Activated naive CD8-positive, alpha-beta T cell treated with anti-CD3 and anti-CD28 coated beads, Interleukin-2, amount 50 U/mL, for 16 hours (primary cell): Measurements from ENCODE around the gene THSD4.
"Not testable (repeated sequence)": the region's sequence is repeated elsewhere in the genome, so short reads cannot be mapped to it uniquely, and the experiment has no call there.

Source experiments
- DNase-seq: peaks from one replicate; pipeline ENCODE4 v3.0.0-alpha.2; 2020; ENCODE audit warnings: low read depth, low spot score

The THSD4 gene

DNA sequence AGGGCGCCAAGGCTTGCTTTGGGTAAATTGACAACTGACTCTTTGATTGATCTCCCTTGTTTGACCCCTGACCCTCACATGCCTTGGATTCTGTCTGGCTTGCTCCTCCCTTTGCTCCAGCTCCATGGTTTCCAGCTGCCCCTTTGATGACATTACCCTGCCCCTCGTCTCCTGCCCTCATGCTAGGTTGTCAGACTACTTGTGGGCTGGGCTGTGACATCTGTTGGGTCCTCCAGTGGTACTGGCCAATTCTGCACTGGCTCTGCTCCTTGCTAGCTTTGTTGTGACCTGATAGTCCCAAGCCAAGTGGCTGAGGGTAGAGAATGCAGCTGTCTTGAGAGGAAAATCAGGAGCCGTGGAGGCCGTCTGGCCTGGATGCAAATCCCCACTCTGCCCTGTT, 6.2 kb downstream of the THSD4 start:
- no peak for DNase-seq

DNA sequence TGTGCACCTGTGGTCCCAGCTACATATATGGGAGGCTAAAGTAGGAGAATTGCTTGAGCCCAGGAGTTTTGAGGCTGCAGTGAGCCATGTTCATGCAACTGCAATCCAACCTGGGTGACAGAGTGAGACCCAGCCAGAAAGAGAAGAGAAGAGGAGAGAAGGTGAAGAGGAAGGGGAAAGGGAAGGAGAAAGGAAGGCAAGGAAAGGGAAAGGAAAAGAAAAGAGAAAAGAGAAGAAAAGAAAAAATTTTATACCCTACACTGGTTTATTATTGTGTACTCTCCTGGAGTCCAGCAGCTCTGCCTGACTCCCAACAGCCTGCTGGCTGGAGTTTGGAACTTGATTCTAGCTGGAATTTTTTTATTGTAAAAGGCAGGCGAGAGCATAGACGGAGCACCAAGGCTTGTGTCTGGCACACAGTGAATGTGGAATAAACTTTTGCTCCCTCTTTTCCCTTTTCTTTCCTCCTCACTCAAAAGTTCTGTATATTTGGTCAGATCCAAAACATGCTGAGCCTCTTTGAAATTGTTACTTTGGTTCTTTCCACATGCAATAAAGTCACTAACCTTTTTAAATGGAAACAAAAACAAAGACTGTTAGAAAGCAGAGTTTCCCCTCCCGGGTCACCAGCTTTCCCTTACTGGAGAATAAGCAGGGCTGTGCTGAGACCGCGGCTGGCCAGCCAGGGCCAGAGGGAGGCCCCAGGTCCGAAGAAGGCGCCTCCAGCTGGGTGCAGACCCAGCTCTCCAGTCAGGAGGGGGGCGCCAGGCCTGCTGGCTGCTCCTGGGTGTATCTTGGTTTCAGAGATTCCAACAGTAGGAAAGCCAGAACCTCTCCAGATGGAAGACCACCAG, 9.9 kb downstream of the THSD4 start:
- DNase-seq: no peak

DNA sequence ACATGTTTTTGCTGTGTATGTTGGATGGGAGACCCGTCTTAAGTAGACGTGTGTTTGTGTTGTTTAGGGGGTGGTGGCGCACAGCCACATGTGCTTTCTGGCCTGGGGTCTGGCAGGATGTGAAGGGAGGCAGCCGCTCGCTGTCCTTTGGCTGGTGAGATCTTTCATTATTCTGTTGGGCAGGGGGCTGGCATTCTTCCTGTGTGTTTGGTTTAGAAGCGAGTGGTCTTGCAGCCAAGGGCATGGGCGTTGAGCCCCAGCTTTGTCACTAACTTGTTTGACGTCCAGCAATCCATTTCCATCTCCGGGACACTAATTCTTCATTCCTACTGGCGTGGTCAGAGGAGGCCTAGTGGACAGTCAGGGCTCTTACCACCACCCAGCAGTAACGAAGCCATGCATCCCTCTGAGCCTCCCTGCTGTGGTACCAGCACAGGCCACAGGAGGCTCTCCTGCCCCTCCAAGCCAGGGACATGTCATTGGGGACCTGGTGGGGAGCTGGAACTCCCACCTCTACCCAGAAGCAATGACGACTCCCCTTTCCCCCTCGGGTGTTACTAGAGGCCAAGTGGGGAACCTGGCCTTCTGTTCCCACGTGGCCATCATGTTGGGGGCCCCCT, 10.7 kb downstream of the THSD4 start:
- no peak for DNase-seq

DNA sequence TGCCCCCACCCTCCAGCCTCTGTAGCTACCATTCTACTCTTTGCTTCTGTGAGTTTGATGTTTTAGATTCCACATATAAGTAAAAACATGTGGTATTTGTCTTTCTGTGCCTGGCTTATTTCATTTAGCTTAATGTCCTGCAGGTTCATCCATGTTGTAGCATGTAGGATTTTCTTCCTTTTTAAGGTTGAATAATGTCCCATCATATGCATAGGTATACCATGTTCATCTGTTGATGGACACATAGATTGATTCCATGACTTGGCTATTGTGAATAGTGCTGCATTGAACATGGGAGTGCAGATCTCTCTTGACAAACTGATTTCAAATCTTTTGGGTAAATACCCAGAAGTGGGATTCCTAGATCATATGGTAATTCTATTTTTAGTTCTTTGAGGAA, 11.8 kb downstream of the THSD4 start:
- no peak for DNase-seq

DNA sequence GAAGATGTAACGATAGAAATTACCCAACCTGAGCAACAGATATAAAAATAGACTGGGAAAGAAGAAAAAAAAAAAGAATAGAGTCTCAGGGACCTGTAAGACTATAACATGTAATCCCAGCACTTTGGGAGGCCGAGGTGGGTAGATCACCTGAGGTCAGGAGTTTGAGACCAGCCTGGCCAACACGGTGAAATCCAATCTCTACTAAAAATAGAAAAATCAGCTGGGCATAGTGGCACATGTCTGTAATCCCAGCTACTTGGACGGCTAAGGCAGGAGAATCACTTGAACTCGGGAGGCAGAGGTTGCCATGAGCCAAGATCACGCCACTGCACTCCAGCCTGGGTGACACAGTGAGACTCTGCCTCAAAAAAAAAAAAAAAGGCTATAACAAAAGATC, 12.9 kb downstream of the THSD4 start:
- DNase-seq: not testable (repeated sequence)

DNA sequence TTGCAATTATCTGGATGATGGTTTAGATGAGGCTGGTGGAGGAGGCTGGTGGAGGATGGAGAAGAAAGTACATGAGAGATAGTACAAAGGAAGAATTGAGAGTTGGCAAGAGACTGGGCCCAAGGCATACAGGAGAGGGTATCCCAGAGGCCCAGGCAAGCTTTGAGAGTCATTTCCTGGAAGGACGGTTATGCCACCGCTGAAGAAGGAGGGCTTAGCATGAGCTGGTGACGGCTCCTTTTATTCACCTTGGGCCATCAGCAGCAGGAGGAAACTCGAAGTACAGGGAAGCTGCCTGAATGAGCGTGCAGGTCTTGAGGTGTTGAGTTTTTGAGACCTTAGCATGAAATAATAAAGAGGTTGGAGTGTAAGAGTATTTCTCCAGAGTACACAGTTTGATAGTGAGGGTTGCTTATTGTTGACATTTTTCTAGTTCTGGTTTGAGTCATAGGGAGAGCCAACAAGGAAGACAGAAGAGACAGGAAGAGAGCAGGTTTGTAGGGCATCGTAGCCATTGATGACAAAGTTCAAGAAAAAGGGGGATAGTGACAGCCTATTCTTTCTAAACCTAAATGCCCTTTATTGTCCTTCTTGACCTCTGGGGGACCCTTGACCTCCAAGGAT, 13.8 kb downstream of the THSD4 start:
- no peak for DNase-seq

DNA sequence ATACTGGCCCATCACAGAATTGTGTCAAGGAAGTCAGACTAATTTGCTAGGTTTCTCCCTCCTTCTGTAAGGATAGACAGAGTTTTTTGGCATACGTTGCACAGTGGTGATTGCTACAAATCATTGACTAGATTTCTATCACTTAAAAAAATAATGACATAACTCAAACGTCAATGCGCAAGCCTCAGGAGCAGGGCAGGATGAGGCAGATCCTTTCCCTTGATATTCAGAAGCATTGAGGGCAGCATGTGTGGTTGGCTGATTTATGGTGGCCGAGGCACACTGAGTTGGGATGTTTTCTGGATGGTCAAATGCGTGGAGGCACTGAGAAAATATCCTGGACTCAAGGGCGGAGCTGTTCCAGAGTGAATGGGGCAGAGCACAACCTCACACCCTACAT, 14.4 kb downstream of the THSD4 start:
- no peak for DNase-seq

DNA sequence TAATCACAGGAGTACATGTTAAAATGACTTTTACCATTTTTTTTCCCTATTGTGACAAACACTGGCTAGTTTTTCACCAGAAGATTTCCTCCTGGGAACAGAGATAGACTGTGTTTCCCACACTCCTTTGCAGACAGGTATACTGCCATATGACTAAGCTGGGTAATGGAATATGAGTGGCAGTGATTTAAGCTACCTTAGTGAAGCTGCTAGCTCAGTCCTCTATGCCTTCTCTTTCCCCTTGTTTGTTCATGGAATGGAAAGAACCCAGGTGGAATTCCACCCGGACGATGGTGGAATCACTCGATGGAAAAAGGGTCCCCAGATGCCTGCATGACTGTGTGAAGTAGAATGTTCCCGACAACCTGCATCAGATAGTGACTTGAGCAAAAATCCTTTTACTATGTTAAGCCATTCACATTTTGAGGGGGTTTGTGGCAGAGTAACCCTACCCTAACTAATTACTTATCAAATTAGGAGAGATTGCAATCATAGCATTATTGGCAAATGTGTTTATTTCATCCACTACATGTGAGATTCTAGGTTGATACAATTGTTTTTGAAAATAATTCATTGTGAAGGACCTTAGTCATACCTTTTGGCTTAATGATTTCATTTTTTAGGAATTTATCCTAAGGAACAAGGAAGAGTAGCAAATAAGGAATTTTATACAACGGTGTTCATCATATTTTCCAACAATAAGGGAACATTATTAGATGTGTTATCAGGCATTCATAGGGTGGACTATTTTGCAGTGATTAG, 16.5 kb downstream of the THSD4 start:
- DNase-seq: no peak

DNA sequence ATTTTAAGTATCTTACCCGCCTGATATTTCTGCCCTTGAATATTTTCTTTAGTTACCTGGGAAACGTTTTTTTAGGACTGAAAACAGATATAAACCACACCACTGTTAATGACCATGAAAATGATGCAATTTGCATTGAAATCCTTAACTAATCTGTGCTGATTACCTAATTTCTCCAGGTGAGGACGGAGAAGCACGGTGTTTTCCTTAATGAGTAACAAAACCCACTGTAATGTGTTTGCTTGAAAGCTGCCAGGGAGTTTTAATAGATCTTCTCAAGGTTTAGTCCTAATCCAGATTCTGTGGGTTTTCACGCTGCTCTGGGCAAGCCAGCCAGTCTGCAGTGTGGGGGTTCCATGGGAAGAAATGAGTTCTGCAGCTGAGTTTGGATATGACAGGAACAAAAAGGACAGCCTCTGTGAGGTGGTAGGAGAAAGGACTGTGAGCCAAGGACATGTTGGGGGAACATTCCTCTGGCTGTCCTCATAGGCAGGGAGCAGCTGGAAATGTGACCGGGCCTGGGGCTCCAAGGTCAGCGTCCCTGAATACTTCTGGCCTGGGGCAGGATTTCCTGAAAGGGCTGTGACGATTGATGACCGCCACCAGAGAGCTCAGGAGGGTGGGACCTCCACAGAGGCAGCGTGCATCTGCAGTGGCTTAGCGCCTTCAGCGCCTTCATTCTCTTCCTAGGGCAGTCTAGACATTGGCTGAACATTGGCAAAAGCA, 18.6 kb downstream of the THSD4 start:
- DNase-seq: no peak

DNA sequence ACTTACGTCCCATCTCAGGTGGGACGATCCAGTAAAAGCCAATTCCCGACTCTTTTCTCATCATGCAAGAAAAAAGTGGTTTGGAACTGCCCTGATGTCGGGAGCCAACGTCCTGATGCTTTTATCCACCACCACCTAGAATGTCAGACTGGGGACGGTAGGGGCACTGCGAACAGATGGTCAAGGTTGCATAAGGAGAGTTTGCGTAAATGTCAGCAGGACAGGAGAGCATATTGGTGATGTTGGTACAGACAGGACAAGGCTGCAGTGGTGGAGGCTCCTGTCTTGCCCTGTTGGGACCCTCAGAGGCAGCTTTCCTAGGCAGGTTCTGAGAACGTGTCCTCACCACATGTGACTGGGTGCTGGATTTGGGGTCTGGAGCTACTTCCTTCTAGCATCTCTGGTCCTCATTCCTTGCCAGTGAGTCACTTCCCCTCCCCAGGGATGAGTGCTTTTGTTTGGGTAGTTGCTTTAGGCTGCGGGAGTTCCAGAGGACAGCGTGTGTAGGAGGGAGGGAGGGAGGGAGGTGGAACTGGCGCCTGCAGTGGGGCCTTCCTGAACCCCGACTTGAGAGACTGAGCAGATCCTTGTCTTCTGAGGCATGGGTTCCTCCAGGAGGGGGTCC, 21.0 kb downstream of the THSD4 start:
- no peak for DNase-seq

DNA sequence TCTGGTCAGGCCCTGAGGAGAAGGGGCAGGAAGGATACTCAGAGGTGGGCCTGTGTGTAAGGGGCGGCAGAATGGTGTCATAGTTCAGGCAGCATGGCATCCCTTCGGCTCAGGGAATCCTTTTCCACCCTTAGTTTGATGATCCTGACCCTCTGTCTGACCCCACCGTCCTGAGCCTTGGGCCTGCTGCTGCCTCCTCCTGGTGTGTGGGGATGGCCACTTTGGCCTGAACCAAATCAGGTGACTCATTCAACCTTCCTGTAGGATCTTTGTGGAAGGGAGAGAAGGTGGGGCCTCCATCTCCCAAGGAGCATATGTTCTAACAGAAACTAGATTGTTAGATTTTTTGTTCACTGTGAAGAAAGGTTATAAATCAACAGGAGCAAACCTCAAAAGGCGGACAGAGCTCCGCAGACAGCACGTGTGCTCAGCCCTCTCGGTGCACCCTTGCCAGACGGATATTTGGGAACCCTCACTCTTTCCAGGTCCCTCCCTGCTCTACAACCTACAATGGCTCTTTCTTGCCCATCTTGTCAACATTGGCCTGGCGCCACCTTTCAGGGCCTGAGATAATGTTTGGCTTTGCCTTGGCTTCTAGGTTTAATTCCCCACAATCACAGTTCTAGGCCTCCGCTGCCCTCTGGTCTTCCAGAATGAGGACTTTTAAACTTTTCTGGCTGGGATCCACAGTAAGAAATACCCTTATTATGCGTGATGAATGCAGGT, 21.7 kb downstream of the THSD4 start:
- DNase-seq: no peak

DNA sequence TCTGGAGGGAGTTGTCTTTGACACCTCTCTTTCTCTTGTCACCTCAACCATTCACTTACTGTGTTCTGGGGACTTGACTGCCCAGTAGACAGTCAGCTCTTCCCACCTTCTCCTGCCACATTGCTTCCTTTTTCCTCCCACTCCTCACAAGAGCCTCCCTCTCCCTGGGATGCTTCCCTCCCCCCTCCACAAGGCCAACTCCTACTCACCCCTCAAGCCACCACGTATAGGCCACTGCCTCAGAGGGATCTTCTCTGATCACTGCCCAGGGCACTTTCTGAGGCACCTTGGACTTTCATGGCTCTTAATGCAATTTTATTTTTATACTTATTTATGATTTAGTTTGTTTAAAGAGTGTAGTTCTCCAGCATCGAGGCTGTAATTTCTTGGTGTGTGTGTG, 23.2 kb downstream of the THSD4 start:
- no peak for DNase-seq

DNA sequence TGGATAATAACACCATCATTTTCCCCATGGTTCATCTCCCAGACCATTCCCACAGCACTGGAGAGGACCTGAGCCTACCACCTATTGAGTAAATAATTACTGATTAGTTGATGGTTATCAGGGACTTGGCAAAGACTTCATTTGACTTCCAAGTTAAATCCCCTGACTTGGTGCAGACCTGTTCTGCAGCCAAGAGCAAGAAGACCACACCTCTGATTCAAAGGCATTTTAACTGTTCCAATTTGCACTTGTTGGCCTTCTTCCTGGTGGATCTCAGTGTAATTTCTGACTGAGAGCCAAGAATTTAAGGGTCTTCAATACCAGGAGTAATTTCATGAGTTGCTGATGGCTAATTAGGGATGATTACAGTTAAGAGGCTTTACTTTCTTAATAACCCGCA, 24.0 kb downstream of the THSD4 start:
- DNase-seq: no peak

DNA sequence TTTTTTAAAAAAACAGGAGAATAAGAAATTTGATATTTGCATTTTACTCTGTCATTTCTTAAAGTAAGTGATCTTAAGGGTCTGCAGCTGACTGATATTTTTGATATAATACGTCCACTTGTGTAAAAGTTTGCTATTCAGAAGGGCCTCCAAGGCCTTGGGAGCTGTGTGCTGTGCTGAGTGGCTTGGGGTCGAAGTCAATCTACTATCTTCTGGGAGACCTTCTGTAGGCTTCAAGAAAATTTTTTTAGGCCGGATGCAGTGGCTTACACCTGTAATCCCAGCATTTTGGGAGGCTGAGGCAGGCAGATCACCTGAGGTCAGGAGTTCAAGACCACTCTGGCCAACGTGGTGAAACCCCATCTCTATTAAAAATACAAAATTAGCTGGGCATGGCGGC, 26.3 kb downstream of the THSD4 start:
- DNase-seq: no peak

DNA sequence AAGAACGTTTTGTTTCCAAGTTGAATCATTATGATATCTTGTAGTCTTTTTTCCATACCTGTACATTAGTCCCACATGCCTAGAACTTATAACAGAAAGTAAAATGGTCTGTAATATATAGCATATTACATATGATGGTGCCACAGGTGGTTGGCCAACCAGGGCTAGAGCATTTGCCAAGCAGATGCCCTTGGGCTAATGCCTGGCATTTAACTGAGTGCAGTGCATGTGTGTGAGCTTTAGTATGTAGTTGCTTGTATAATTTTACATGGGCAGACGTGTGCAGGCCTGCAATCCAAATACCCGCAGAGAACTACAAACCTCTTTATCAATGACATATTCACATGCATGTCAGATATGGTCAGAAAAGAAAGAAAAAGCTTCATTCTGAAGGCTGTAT, 27.5 kb downstream of the THSD4 start:
- no peak for DNase-seq

DNA sequence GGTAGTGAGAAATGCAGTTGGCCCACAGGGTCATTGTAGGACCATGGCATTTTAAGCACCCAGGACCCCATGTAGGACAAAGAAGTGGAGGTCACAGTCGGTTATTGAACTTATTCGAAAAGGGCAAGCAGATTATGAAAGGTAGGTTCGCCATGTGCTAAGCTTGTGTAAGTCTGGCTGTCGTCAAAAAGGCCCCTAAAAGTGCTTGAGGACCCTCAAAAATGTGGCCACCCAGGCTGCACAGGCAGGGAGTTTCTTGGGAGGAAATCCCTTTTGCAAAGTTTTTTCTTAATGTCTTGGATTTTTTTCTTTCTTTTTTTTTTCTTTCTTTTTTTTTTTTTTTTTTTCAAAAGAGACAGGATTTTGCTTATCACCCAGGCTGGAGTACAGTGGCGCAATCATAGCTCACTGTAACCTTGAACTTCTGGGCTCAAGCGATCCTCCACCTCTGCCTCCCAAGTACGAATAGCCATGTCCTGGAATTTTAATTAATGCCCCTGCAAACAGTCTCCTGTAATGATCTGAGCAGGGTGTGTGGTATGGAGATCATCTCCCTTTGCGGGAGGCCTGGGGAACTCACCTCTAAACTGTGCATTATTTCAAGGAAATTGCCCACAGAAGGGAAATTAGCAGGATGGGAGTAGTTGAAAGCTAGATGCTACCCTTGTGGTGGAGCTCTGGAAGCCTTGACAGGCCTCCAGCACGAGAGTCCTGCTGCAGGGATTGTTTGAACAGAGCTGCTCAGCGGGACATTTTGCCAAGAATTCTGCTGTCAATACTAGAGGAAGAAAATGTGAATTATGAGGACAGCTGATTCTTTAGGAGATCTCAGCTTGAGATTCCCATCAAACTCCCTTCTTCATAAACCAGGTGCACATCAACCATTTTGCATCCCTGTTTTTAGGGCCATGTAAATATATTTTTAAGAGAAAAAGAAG, 28.4 kb downstream of the THSD4 start:
- no peak for DNase-seq

DNA sequence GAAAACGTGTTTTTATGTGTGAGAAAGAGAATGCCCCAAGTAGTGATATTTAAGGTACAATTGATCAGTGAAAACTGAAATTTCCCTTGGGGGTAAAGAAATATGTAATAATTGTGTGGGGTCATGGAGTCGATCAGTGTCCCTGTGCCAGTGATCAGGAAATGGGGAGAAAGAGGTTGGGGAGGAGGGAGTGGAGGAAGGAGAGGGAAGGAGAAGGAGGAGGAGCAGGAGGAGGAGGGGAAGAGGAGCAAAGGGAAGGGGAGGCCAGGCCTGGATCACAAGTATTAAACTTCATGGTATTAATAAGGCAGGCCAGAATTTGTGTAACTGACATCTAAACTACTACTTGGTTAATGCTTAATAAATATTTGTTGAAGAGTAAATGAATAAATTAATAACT, 30.4 kb downstream of the THSD4 start:
- DNase-seq: no peak

DNA sequence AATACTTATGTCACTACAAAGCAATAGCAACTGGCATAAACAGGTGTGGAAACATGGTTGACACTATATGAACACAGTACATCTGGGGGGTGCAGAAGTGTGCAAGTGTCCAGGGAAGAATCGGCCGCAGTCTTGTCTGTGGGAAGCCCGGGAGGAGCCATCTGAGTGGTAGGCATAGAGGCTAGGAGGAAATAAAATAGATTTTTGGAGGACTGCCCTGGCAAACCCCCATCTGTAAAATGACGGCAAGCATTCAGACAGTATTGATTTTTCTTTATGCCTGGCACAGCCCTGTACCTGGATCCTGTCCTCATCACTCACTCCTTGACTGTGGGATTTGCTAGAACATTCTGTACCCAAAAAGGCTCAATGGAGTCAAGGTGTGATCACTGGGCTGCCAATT, 31.3 kb downstream of the THSD4 start:
- no peak for DNase-seq

DNA sequence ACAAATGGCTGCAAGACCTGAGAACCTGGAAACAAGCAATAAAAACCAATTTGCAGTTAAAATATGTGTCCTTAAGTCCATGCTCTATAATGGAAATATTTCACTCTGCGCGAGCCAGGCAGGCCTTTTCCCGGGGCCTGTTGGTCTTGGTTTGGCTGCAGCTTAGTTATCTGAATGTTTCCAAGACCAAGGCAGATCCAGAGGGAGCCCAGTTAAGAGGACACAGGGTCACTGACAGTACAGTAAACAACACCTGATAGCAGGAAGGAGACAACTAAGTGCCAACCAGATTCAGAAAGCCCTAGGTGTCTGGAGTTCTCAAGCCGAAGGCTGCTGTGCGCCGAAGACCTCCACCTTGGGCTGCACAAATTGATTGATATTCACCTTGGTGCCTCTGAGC, 32.8 kb downstream of the THSD4 start:
- no peak for DNase-seq
